Neuron (in vitro differentiated cells): ENCODE data around the gene PDZD4.

ENCODE experiments used
- H2AFZ ChIP-seq: one replicate; pipeline ENCODE4 v1.6.1; 2013; ENCODE audit warnings: low read depth, mild to moderate bottlenecking, inconsistent platforms, low read length, moderate library complexity
- H3K27me3 ChIP-seq: one replicate; pipeline ENCODE4 v1.6.1; 2013; ENCODE audit warnings: low read length; ENCODE audit not compliant: insufficient read depth
- H3K36me3 ChIP-seq: one replicate; pipeline ENCODE4 v1.6.1; 2013; ENCODE audit warnings: low read length; ENCODE audit not compliant: insufficient read depth
- H3K4me1 ChIP-seq: one replicate; pipeline ENCODE4 v1.6.1; 2013; ENCODE audit warnings: low read length; ENCODE audit not compliant: insufficient read depth
- H3K4me3 ChIP-seq: 2 replicates; pipeline ENCODE4 v1.5.1; 2013; ENCODE audit warnings: mild to moderate bottlenecking, low read length, moderate library complexity
- H3K9me3 ChIP-seq: one replicate; pipeline ENCODE4 v1.6.1; 2013; ENCODE audit warnings: low read length

Gene PDZD4

DNA sequence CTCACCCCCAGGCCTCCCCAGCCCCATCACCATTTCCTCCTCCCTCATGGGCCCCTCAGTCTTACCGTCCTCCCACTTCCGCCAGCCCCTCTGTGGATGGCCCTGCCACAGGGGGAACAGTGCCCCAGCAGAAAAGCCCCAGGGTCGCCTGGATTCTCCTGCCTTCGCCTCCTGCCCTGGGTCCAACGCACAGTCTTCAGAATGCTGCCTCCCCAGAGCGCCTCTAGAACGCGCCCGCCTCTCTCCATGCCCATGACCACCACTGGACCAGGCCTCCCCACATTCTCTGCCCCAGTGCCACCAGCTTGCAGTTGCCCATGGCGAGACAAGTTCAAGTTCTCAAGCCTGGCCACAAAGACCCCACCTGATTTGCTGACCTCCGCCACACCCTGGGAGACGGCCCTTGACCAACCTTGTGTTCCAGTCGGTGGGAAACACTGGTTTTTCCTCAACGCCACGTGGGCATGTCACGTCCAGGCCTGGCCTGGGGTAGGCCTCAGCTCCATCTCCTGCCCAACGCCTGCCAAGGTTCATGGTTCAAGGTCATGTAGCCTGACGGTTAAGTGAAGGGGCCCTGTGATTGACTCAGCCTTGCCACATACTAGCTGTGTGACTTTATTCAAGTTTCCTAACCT is 66.9 kb downstream of the PDZD4 start:
- H3K9me3 ChIP-seq: no peaks in the 10 kb centered on the region
- no peak overlapping the region for H2AFZ ChIP-seq

DNA sequence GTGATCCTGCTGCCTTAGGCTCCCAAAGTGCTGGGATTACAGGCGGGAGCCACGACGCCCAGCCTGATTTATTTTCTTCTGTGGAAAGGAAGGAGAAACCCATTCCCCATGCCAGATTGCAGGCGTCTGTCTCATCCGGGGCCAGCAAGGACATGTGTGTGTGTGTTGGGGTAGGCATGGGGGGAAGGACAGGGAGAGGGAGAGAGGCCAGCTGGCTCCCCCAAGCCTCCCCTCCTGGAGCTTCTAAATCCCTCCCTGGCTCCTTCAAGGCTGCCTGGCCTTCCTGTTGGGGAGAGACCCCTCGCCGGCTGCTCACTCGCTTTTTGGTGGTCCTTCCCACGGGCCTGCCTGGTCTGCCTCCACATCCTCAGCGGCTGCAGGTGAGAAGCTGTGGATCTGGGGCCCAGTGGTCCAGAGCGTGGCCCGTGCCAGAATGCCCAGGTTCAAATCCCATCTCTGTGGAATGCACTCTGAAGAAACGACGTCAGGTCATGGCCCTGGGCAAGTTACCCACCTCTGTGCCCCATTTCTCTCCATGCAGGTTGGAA is 67.6 kb downstream of the PDZD4 start:
- H3K4me3 ChIP-seq: no peak overlapping the region
- peaks cover 30% of the 10 kb centered on the region for H3K4me1 ChIP-seq
- no peak overlapping the region for H2AFZ ChIP-seq
- no peaks in the 10 kb centered on the region for H3K36me3 ChIP-seq
- H3K9me3 ChIP-seq: no peaks in the 10 kb centered on the region
- H3K27me3 ChIP-seq: no peaks in the 10 kb centered on the region

More for the DNA sequence above, 66.9 kb downstream of the PDZD4 start:
- no peak overlapping the region for H3K4me3 ChIP-seq
- H3K36me3 ChIP-seq: no peaks in the 10 kb centered on the region
- no peaks in the 10 kb centered on the region for H3K27me3 ChIP-seq
- H3K4me1 ChIP-seq: peaks cover 30% of the 10 kb centered on the region

DNA sequence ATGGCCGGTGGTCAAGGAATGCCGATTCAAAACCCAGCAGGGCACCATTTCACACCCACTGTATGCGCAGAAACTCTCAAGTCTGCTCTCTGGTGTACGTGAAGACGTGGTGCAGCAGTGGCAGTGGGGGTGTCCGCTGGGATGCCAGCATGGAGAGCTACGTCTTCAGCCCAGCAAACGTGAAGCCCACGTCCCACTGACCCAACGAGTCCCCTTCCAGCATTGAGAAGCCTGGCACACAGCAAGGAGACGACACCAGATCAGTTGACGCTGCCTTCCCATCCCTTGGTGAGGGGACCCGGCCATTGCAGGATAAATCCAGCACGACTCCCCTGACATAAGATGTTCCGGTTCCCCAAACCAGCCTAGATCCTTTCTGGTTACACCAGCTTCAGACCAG is 68.5 kb downstream of the PDZD4 start:
- H2AFZ ChIP-seq: no peak overlapping the region
- no peaks in the 10 kb centered on the region for H3K36me3 ChIP-seq
- no peaks in the 10 kb centered on the region for H3K9me3 ChIP-seq
- H3K4me1 ChIP-seq: peaks cover 27% of the 10 kb centered on the region
- H3K4me3 ChIP-seq: no peak overlapping the region
- H3K27me3 ChIP-seq: no peaks in the 10 kb centered on the region

DNA sequence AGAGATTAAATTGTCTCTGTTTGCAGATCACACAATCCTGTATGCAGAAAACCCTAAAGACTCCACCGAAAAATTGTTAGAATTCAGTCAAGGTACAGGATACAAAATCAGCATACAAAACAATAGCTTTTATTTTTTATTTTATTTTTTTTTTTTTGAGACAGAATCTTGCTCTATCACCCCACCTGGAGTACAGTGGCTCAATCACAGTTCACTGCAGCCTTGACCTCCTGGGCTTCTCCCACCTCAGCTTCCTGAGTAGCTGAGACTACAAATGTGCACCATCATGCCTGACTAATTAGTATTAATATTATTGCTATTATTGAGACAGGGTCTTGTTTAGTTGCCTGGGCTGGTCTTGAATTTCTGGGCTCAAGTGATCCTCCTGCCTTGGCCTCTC is 75.2 kb downstream of the PDZD4 start:
- Histone ChIP-seq H3K9me3 (peaks cover 4% of the 10 kb centered on the region), H3K36me3 (no peaks in the 10 kb centered on the region), H3K4me3 (no peak overlapping the region), H3K27me3 (no peaks in the 10 kb centered on the region), H2AFZ (no peak overlapping the region), H3K4me1 (no peaks in the 10 kb centered on the region)
